CD4-positive, alpha-beta T cell (primary cell): ENCODE data around the gene SPG7. TPM values are rescaled to one million over a fixed set of nuclear protein-coding genes. Genes with fewer than 3 reads are reported as not detected.

Source experiments
- ATAC-seq: fragments of 200-7000 bp; cut with Tn5 transposase; one replicate; pipeline ENCODE4 v1.10.0; 2022; ENCODE audit warnings: mild to moderate bottlenecking; ENCODE audit not compliant: poor library complexity
- CTCF ChIA-PET: fragments of 350-600 bp; sonication (Branson Sonifier 250); formaldehyde crosslinking; loops from one replicate; lab custom pipeline; 2021; ENCODE audit warnings: antibody characterized with exemption, inconsistent platforms; lab: Charles Lee
- POLR2A ChIA-PET: fragments of 350-600 bp; sonication (Branson Sonifier 250); formaldehyde crosslinking; loops from one replicate; lab custom pipeline; 2021; ENCODE audit warnings: antibody characterized with exemption, inconsistent platforms; lab: Charles Lee
- DNase-seq, 14 experiments: peaks; one replicate each; pipeline ENCODE4 v3.0.0-alpha.2; 2013 to 2020; ENCODE audit warnings: mixed read lengths in 2 of 14
- H3K27ac ChIP-seq, 2 donors: one replicate each; pipeline versions ENCODE4 v1.5.1 to v1.7.0; 2013; ENCODE audit warnings: low read length in 2 of 2, low read depth in 1 of 2, mild to moderate bottlenecking in 1 of 2
- H3K27me3 ChIP-seq, 2 experiments: 1 replicate in 1 of 2; 2 replicates in 1 of 2; pipeline versions ENCODE4 v1.6.1 to v1.7.0; 2013; ENCODE audit warnings: low read length in 2 of 2, control low read depth in 1 of 2, mild to moderate bottlenecking in 1 of 2, moderate library complexity in 1 of 2; ENCODE audit not compliant: insufficient read depth in 2 of 2, control insufficient read depth in 1 of 2
- H3K36me3 ChIP-seq: one replicate; pipeline ENCODE4 v1.6.1; 2013; ENCODE audit warnings: low read length, control low read depth; ENCODE audit not compliant: insufficient read depth
- H3K4me1 ChIP-seq: one replicate; pipeline ENCODE4 v1.6.1; 2013; ENCODE audit warnings: low read length, control low read depth; ENCODE audit not compliant: insufficient read depth
- H3K4me3 ChIP-seq: one replicate; pipeline ENCODE4 v1.5.1; 2013; ENCODE audit warnings: mild to moderate bottlenecking, low read length, moderate library complexity
- H3K9me3 ChIP-seq, 2 experiments: 1 replicate in 1 of 2; 2 replicates in 1 of 2; pipeline versions ENCODE4 v1.6.1 to v1.7.0; 2013; ENCODE audit warnings: low read length in 2 of 2, mild to moderate bottlenecking in 2 of 2, control low read depth in 1 of 2, moderate library complexity in 1 of 2; ENCODE audit not compliant: control insufficient read depth in 1 of 2, insufficient read depth in 1 of 2
- H3K27ac Mint-ChIP-seq: one replicate; pipeline ENCODE4 v1.8.0; 2020; ENCODE audit warnings: mixed read lengths
- H3K27me3 Mint-ChIP-seq: one replicate; pipeline ENCODE4 v1.8.0; 2021; ENCODE audit warnings: mixed read lengths
- H3K36me3 Mint-ChIP-seq: one replicate; pipeline ENCODE4 v1.8.0; 2021; ENCODE audit warnings: low read depth, mixed read lengths
- H3K4me1 Mint-ChIP-seq: one replicate; pipeline ENCODE4 v1.8.0; 2021; ENCODE audit warnings: low read depth, mixed read lengths
- H3K4me3 Mint-ChIP-seq: one replicate; pipeline ENCODE4 v1.8.0; 2020; ENCODE audit warnings: mild to moderate bottlenecking, mixed read lengths
- H3K9me3 Mint-ChIP-seq: one replicate; pipeline ENCODE4 v1.8.0; 2020; ENCODE audit warnings: mixed read lengths
- CTCF ChIP-seq: fragments of 200-600 bp; IDR thresholded peaks from one replicate; pipeline ENCODE4 v1.8.0; 2022; ENCODE audit warnings: antibody characterized with exemption, mild to moderate bottlenecking
- intact Hi-C, 2 experiments: fragments of 100-400 bp; cut with DNase I in 1 of 2; cut with micrococcal nuclease in 1 of 2; formaldehyde crosslinking; loops; one replicate each; pipeline versions ENCODE4 v1.15.1 to v1.9.0; 2023 to 2025; cut with DNase I, micrococcal nuclease
- total RNA-seq, 174 experiments: library from RNA in 2 of 174; stranded (reverse) in 2 of 174; gene quantifications; one replicate each; pipeline ENCODE4 v1.2.3 and lab custom pipeline; 2021 to 2026

SPG7 gene
- total RNA-seq, 2 experiments from 2014 or later: 163 to 167 TPM

GRCh38 chr16:89555265-89555664 is 47.1 kb downstream of the SPG7 start:
- no peaks in the 10 kb centered on the region for H3K27me3 Mint-ChIP-seq
- intact Hi-C loops: no loop called here
- CTCF ChIA-PET: no interaction called here
- H3K4me1 ChIP-seq: peaks cover 23% of the 10 kb centered on the region
- H3K27ac Mint-ChIP-seq: no peak overlapping the region
- no peaks in the 10 kb centered on the region for H3K27me3 ChIP-seq
- ATAC-seq: no peak
- H3K9me3 ChIP-seq: no peaks in the 10 kb centered on the region
- H3K27ac ChIP-seq: no peak overlapping the region
- DNase-seq: no peak
- H3K4me3 Mint-ChIP-seq: no peak overlapping the region
- peaks cover 47% of the 10 kb centered on the region for H3K36me3 ChIP-seq
- H3K9me3 Mint-ChIP-seq: no peaks in the 10 kb centered on the region
- peaks cover 16% of the 10 kb centered on the region for H3K4me1 Mint-ChIP-seq
- POLR2A ChIA-PET: no interaction called here
- no peak for TF ChIP-seq CTCF
- H3K36me3 Mint-ChIP-seq: peaks cover 48% of the 10 kb centered on the region
- no peak overlapping the region for H3K4me3 ChIP-seq

GRCh38 chr16:89555780-89556179 is 47.6 kb downstream of the SPG7 start:
- Histone ChIP-seq H3K9me3 (no peaks in the 10 kb centered on the region), H3K4me3 (no peak overlapping the region), H3K4me1 (peaks cover 23% of the 10 kb centered on the region), H3K27me3 (no peaks in the 10 kb centered on the region), H3K27ac (no peak overlapping the region), H3K36me3 (peaks cover 43% of the 10 kb centered on the region)
- DNase-seq (no peak), ATAC-seq (no peak)
- intact Hi-C loops: loop anchor here in 1 of 2 experiments (2.0 kb wide), 1 partner anchor 221 kb away; no protein-coding TSS in a partner anchor
- Mint-ChIP-seq H3K4me1 (peaks cover 19% of the 10 kb centered on the region), H3K27me3 (no peaks in the 10 kb centered on the region), H3K27ac (no peak overlapping the region), H3K9me3 (no peaks in the 10 kb centered on the region), H3K36me3 (peaks cover 52% of the 10 kb centered on the region), H3K4me3 (no peak overlapping the region)
- TF ChIP-seq CTCF: no peak
- ChIA-PET CTCF (no interaction called here), POLR2A (no interaction called here)

- Mint-ChIP-seq H3K27me3 (no peaks in the 10 kb centered on the region), H3K9me3 (no peaks in the 10 kb centered on the region)
Measured at GRCh38 chr16:89556750-89557689, 48.8 kb downstream of the SPG7 start.

More at GRCh38 chr16:89556750-89557689, 48.8 kb downstream of the SPG7 start:
- H3K4me3 ChIP-seq: no peak overlapping the region
- ChIA-PET CTCF (interaction anchor here (0.6 to 2.2 kb wide), 9 partner anchors 8 to 231 kb away, joined by 3 to 8 read pairs (median 4); partner anchors contain the start of gene SPG7), POLR2A (interaction anchor here (0.9 to 1.2 kb wide), 3 partner anchors 8 to 68 kb away, joined by 3 to 6 read pairs (median 3); no protein-coding TSS in a partner anchor)
- DNase-seq (peak; percentile 72 to 87 (median 80)), ATAC-seq (peak; percentile 35)
- peaks cover 32% of the 10 kb centered on the region for H3K4me1 ChIP-seq
- peaks cover 47% of the 10 kb centered on the region for H3K36me3 ChIP-seq
- no peaks in the 10 kb centered on the region for H3K9me3 ChIP-seq
- H3K36me3 Mint-ChIP-seq: peaks cover 54% of the 10 kb centered on the region
- peak; percentile 70 for TF ChIP-seq CTCF
- H3K4me3 Mint-ChIP-seq: peak overlapping the region; percentile 75
- H3K27ac Mint-ChIP-seq: peak overlapping the region; percentile 86
- no peak overlapping the region for H3K27ac ChIP-seq
- intact Hi-C loops: loop anchor here (1.0 to 2.0 kb wide), 2 partner anchors 222 to 224 kb away; no protein-coding TSS in a partner anchor
- H3K4me1 Mint-ChIP-seq: peaks cover 25% of the 10 kb centered on the region
- H3K27me3 ChIP-seq: no peaks in the 10 kb centered on the region
